Fibroblast of pulmonary artery (primary cell): Measurements from ENCODE around the gene NFIA.

Experiments
- DNase-seq: peaks from one replicate; pipeline ENCODE4 v3.0.0-alpha.2; 2010; ENCODE audit warnings: low read depth
- H3K4me3 ChIP-seq: replicated peaks from 2 replicates; pipeline ENCODE4 v1.5.1; 2011; ENCODE audit warnings: low read depth, mild to moderate bottlenecking, control low read depth, low read length, moderate library complexity
- CTCF ChIP-seq: IDR thresholded peaks from 2 replicates; pipeline ENCODE4 v1.5.1; 2011; ENCODE audit warnings: mild to moderate bottlenecking, control low read depth, low read length, inconsistent platforms; ENCODE audit errors: missing control alignments

Gene NFIA

GRCh38 chr1:61491497-61491896 is 409.1 kb downstream of the NFIA start:
- no peak overlapping the region for H3K4me3 ChIP-seq
- no peak for TF ChIP-seq CTCF
- peak; percentile 69 for DNase-seq

DNA sequence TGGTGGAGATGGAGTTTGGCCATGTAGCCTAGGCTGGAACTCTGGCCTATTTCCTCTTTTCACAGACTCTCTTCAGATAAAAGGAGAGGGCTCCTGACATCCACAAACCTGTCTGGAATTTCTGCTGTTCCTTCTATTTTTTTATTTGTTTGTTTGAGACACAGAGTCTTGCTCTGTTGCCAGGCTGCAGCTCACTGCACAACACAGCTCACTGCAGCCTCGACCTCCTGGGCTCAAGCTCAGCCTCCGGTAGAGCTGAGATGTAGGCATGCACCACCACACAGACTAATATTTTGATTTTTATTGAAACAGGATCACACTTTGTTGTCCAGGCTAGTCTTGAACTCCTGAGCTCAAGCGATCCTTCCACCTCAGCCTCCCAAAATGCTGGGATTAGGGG is 411.6 kb downstream of the NFIA start:
- no peak for DNase-seq
- TF ChIP-seq CTCF: no peak
- no peak overlapping the region for H3K4me3 ChIP-seq

- no peak for TF ChIP-seq CTCF
- H3K4me3 ChIP-seq: no peak overlapping the region
- DNase-seq: peak; percentile 77
Observed at GRCh38 chr1:61496501-61496900, 414.1 kb downstream of the NFIA start.

GRCh38 chr1:61497013-61497412 is 414.7 kb downstream of the NFIA start:
- no peak for DNase-seq
- H3K4me3 ChIP-seq: no peak overlapping the region
- no peak for TF ChIP-seq CTCF

GRCh38 chr1:61498342-61498741 is 416.0 kb downstream of the NFIA start:
- no peak for TF ChIP-seq CTCF
- no peak for DNase-seq
- no peak overlapping the region for H3K4me3 ChIP-seq

- no peak overlapping the region for H3K4me3 ChIP-seq
- no peak for TF ChIP-seq CTCF
- DNase-seq: no peak
Observed at GRCh38 chr1:61501971-61502916, 419.9 kb downstream of the NFIA start.

GRCh38 chr1:61504305-61504704 is 421.9 kb downstream of the NFIA start:
- H3K4me3 ChIP-seq: no peak overlapping the region
- DNase-seq: no peak
- TF ChIP-seq CTCF: no peak
